OCI-LY3 (cell line): Measurements from ENCODE around the gene KLHL3.

Experiments
- CTCF ChIP-seq: fragments of 200-600, 300-600 bp; sonication (generic); IDR thresholded peaks from 2 replicates; pipeline ENCODE4 v1.5.1; 2014; ENCODE audit warnings: antibody characterized with exemption, low read length, low read depth
- EZH2phosphoT487 ChIP-seq: fragments of 200-600 bp; shearing (Covaris generic); IDR thresholded peaks from 2 replicates; pipeline ENCODE4 v1.6.1; 2018; ENCODE audit warnings: antibody characterized with exemption, mixed run types, low read depth

GRCh38 chr5:137706841-137707240 lies 29.0 kb downstream of the KLHL3 start:
- TF ChIP-seq CTCF (no peak), EZH2phosphoT487 (no peak)
